HepG2 (cell line): ENCODE measurements around the gene SPTSSB. TPM values are rescaled to one million over a fixed set of nuclear protein-coding genes. Genes with fewer than 3 reads are reported as not detected.

Experiments used
- ELF3 ChIP-seq: IDR thresholded peaks from 2 replicates; pipeline ENCODE4 v1.6.1; 2016; ENCODE audit warnings: missing genetic modification reagents, missing compliant biosample characterization
- FOXA3 ChIP-seq: IDR thresholded peaks from 2 replicates; pipeline ENCODE4 v1.6.1; 2016; ENCODE audit warnings: missing genetic modification reagents, missing compliant biosample characterization
- HDAC2 ChIP-seq: sonication (generic); formaldehyde crosslinking; IDR thresholded peaks from 2 replicates; pipeline ENCODE4 v1.4.0; 2020; ENCODE audit warnings: missing genetic modification reagents
- HMG20A ChIP-seq: IDR thresholded peaks from 2 replicates; pipeline ENCODE4 v1.6.1; 2016; ENCODE audit warnings: borderline replicate concordance
- HOXA3 ChIP-seq: sonication (generic); formaldehyde crosslinking; IDR thresholded peaks from 2 replicates; pipeline ENCODE4 v1.5.0; 2020; ENCODE audit warnings: missing genetic modification reagents
- LCORL ChIP-seq, 2 experiments: fragments of 450-650 bp in 1 of 2; sonication (generic) in 1 of 2; formaldehyde crosslinking in 1 of 2; IDR thresholded peaks; 2 replicates each; pipeline versions ENCODE4 v1.5.0 to v1.6.1; 2017 to 2020; ENCODE audit warnings: antibody characterized with exemption in 1 of 2, missing genetic modification reagents in 1 of 2
- MEF2D ChIP-seq: sonication (generic); formaldehyde crosslinking; IDR thresholded peaks from 2 replicates; pipeline ENCODE4 v1.5.1; 2020; ENCODE audit warnings: mild to moderate bottlenecking, missing genetic modification reagents
- MEIS2 ChIP-seq: sonication (generic); formaldehyde crosslinking; IDR thresholded peaks from 2 replicates; pipeline ENCODE4 v1.9.0; 2021; ENCODE audit warnings: mild to moderate bottlenecking, missing genetic modification reagents
- MYNN ChIP-seq: sonication (generic); formaldehyde crosslinking; IDR thresholded peaks from 2 replicates; pipeline ENCODE4 v1.4.0; 2020; ENCODE audit warnings: mild to moderate bottlenecking, low read depth, missing genetic modification reagents
- RBFOX2 ChIP-seq: fragments of 200-400 bp; formaldehyde crosslinking; IDR thresholded peaks from 2 replicates; pipeline ENCODE4 v1.6.1; 2017; ENCODE audit warnings: low read depth, mild to moderate bottlenecking, low read length
- SCMH1 ChIP-seq: sonication (generic); formaldehyde crosslinking; IDR thresholded peaks from 2 replicates; pipeline ENCODE4 v1.9.0; 2021; ENCODE audit warnings: missing genetic modification reagents, mild to moderate bottlenecking, borderline replicate concordance
- SETDB1 ChIP-seq: sonication (generic); formaldehyde crosslinking; IDR thresholded peaks from 2 replicates; pipeline ENCODE4 v1.5.1; 2020; ENCODE audit warnings: missing genetic modification reagents, mild to moderate bottlenecking, borderline replicate concordance
- SIN3B ChIP-seq: fragments of 150-350 bp; IDR thresholded peaks from 2 replicates; pipeline ENCODE4 v1.6.1; 2014; ENCODE audit warnings: low read length
- ZFP62 ChIP-seq: sonication (generic); formaldehyde crosslinking; IDR thresholded peaks from 2 replicates; pipeline ENCODE4 v1.4.0; 2020; ENCODE audit warnings: missing genetic modification reagents
- ZFX ChIP-seq: sonication (generic); formaldehyde crosslinking; IDR thresholded peaks from 2 replicates; pipeline ENCODE4 v1.4.0; 2020; ENCODE audit warnings: mild to moderate bottlenecking, low read depth, missing genetic modification reagents, moderate library complexity
- ZNF282 ChIP-seq: fragments of 450-650 bp; IDR thresholded peaks from 2 replicates; pipeline ENCODE4 v1.6.1; 2018; ENCODE audit not compliant: partially characterized antibody
- ZNF530 ChIP-seq: sonication (generic); formaldehyde crosslinking; IDR thresholded peaks from 2 replicates; pipeline ENCODE4 v1.5.0; 2020; ENCODE audit warnings: low read depth, mild to moderate bottlenecking, missing genetic modification reagents
- ZSCAN22 ChIP-seq: sonication (generic); formaldehyde crosslinking; IDR thresholded peaks from 2 replicates; pipeline ENCODE4 v1.4.0; 2020; ENCODE audit warnings: mild to moderate bottlenecking, missing genetic modification reagents
- polyA plus RNA-seq, 8 experiments: library from polyadenylated mRNA; depleted of rRNA in 3 of 8; stranded (reverse) in 7 of 8; unstranded in 1 of 8; fragments of >200 nt; fragmentation: Illumina TruSeq in 4 of 8; extraction: Trizol in 4 of 8; gene quantifications; 2 replicates each; pipeline versions ENCODE4 v1.2.1 to v1.2.3, GENCODE V29; 2011 to 2016; ENCODE audit warnings: low read depth in 4 of 8, missing spikeins in 1 of 8, mixed read lengths in 1 of 8; ENCODE audit not compliant: insufficient read depth in 1 of 8
- total RNA-seq, 5 experiments: library from RNA; depleted of rRNA; stranded (reverse); fragments of >200 nt; fragmentation: Illumina TruSeq; extraction: Trizol; gene quantifications; 2 replicates each; pipeline ENCODE4 v1.2.3, GENCODE V29; 2016; ENCODE audit warnings: low read depth in 1 of 5
- TF ChIP-seq, protein P1 (sequence below): sonication (generic); formaldehyde crosslinking; IDR thresholded peaks from 2 replicates; pipeline ENCODE4 v1.5.0; 2020; ENCODE audit warnings: mild to moderate bottlenecking, missing genetic modification reagents, borderline replicate concordance
- TF ChIP-seq, protein P2 (sequence below): sonication (generic); formaldehyde crosslinking; IDR thresholded peaks from 2 replicates; pipeline ENCODE4 v1.4.0; 2020; ENCODE audit warnings: missing genetic modification reagents, borderline replicate concordance
- TF ChIP-seq, protein P3 (sequence below): sonication (generic); formaldehyde crosslinking; IDR thresholded peaks from 2 replicates; pipeline ENCODE4 v1.4.0; 2020; ENCODE audit warnings: low read depth, mild to moderate bottlenecking, missing genetic modification reagents
- TF ChIP-seq, protein P4 (sequence below): IDR thresholded peaks from 2 replicates; pipeline ENCODE4 v1.6.1; 2016; ENCODE audit warnings: missing genetic modification reagents, missing compliant biosample characterization

Gene SPTSSB
- total and polyA plus RNA-seq, 2 of the 13 experiments (the other 11 are each of a cell fraction or from before 2014, with no cell fraction given), result 0.51 to 2.4 TPM

DNA sequence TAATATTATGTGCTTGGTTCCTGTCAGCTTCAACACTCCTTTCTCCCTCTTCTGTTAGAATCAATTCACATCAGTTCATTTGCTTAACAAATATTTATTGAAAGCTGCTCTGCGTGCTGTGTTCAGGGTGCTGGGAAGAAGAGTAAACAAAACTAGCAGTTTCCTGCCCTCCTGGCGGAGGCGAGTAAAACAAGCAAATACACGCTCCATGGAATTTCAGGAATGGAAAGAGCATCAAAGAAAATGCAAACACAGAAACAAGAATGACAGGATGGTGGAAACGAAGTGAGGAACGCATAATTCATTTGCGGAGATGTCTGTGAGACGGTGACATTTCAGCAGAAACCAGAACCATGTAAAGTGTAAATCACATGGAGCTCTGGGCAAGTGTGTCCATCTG lies 49.4 kb upstream of the SPTSSB start (continued):
- TF ChIP-seq, protein P1, sequence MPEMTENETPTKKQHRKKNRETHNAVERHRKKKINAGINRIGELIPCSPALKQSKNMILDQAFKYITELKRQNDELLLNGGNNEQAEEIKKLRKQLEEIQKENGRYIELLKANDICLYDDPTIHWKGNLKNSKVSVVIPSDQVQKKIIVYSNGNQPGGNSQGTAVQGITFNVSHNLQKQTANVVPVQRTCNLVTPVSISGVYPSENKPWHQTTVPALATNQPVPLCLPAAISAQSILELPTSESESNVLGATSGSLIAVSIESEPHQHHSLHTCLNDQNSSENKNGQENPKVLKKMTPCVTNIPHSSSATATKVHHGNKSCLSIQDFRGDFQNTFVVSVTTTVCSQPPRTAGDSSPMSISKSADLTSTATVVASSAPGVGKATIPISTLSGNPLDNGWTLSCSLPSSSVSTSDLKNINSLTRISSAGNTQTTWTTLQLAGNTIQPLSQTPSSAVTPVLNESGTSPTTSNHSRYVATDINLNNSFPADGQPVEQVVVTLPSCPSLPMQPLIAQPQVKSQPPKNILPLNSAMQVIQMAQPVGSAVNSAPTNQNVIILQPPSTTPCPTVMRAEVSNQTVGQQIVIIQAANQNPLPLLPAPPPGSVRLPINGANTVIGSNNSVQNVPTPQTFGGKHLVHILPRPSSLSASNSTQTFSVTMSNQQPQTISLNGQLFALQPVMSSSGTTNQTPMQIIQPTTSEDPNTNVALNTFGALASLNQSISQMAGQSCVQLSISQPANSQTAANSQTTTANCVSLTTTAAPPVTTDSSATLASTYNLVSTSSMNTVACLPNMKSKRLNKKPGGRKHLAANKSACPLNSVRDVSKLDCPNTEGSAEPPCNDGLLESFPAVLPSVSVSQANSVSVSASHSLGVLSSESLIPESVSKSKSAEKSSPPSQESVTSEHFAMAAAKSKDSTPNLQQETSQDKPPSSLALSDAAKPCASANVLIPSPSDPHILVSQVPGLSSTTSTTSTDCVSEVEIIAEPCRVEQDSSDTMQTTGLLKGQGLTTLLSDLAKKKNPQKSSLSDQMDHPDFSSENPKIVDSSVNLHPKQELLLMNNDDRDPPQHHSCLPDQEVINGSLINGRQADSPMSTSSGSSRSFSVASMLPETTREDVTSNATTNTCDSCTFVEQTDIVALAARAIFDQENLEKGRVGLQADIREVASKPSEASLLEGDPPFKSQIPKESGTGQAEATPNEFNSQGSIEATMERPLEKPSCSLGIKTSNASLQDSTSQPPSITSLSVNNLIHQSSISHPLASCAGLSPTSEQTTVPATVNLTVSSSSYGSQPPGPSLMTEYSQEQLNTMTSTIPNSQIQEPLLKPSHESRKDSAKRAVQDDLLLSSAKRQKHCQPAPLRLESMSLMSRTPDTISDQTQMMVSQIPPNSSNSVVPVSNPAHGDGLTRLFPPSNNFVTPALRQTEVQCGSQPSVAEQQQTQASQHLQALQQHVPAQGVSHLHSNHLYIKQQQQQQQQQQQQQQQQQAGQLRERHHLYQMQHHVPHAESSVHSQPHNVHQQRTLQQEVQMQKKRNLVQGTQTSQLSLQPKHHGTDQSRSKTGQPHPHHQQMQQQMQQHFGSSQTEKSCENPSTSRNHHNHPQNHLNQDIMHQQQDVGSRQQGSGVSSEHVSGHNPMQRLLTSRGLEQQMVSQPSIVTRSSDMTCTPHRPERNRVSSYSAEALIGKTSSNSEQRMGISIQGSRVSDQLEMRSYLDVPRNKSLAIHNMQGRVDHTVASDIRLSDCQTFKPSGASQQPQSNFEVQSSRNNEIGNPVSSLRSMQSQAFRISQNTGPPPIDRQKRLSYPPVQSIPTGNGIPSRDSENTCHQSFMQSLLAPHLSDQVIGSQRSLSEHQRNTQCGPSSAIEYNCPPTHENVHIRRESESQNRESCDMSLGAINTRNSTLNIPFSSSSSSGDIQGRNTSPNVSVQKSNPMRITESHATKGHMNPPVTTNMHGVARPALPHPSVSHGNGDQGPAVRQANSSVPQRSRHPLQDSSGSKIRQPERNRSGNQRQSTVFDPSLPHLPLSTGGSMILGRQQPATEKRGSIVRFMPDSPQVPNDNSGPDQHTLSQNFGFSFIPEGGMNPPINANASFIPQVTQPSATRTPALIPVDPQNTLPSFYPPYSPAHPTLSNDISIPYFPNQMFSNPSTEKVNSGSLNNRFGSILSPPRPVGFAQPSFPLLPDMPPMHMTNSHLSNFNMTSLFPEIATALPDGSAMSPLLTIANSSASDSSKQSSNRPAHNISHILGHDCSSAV (CRISPR knock-in tag), result no peak
- TF ChIP-seq ZSCAN22 (CRISPR knock-in tag), result no peak
- TF ChIP-seq HMG20A, result peak; percentile 98
- TF ChIP-seq FOXA3 (CRISPR knock-in tag), result peak; percentile 96
- TF ChIP-seq ZFX (CRISPR knock-in tag), result no peak
- TF ChIP-seq MEIS2 (CRISPR knock-in tag), result peak; percentile 92
- TF ChIP-seq MYNN (CRISPR knock-in tag), result no peak
- TF ChIP-seq SCMH1, result no peak
- TF ChIP-seq, protein P2, sequence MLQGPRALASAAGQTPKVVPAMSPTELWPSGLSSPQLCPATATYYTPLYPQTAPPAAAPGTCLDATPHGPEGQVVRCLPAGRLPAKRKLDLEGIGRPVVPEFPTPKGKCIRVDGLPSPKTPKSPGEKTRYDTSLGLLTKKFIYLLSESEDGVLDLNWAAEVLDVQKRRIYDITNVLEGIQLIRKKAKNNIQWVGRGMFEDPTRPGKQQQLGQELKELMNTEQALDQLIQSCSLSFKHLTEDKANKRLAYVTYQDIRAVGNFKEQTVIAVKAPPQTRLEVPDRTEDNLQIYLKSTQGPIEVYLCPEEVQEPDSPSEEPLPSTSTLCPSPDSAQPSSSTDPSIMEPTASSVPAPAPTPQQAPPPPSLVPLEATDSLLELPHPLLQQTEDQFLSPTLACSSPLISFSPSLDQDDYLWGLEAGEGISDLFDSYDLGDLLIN (CRISPR knock-in tag), result no peak
- TF ChIP-seq SIN3B, result no peak
- peak; percentile 87 for TF ChIP-seq ELF3
- TF ChIP-seq ZFP62 (CRISPR knock-in tag), result no peak
- TF ChIP-seq SETDB1 (CRISPR knock-in tag), result no peak
- no peak for TF ChIP-seq LCORL (IDR thresholded peaks at IDR 0.05)
- TF ChIP-seq LCORL (CRISPR knock-in tag; IDR thresholded peaks at IDR 0.05), result peak; percentile 86
- TF ChIP-seq MEF2D, result peak; percentile 80
- TF ChIP-seq, protein P3, sequence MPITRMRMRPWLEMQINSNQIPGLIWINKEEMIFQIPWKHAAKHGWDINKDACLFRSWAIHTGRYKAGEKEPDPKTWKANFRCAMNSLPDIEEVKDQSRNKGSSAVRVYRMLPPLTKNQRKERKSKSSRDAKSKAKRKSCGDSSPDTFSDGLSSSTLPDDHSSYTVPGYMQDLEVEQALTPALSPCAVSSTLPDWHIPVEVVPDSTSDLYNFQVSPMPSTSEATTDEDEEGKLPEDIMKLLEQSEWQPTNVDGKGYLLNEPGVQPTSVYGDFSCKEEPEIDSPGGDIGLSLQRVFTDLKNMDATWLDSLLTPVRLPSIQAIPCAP (CRISPR knock-in tag), result no peak
- peak; percentile 98 for TF ChIP-seq HDAC2 (CRISPR knock-in tag)
- TF ChIP-seq ZNF530 (CRISPR knock-in tag), result no peak
- TF ChIP-seq RBFOX2, result no peak
- no peak for TF ChIP-seq ZNF282
- TF ChIP-seq, protein P4, sequence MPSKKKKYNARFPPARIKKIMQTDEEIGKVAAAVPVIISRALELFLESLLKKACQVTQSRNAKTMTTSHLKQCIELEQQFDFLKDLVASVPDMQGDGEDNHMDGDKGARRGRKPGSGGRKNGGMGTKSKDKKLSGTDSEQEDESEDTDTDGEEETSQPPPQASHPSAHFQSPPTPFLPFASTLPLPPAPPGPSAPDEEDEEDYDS (CRISPR knock-in tag), result peak; percentile 50; the same call in 1 of the 2 replicates
- TF ChIP-seq HOXA3 (CRISPR knock-in tag), result peak; percentile 56; the same call in 1 of the 2 replicates
